Erythroblast (primary cell): Measurements from ENCODE around the gene B3GALT4.

Experiments
- DNase-seq, 2 experiments: peaks; one replicate each; lab custom pipeline; 2025; lab: John Stamatoyannopoulos, UW
- GATA1 ChIP-seq: IDR thresholded peaks from 2 replicates; pipeline ENCODE4 v1.6.1; 2011; ENCODE audit warnings: low read depth, mild to moderate bottlenecking, control low read depth, low read length, moderate library complexity
- POLR2A ChIP-seq: IDR thresholded peaks from 2 replicates; pipeline ENCODE4 v1.6.1; 2011; ENCODE audit warnings: mild to moderate bottlenecking, low read length

Gene B3GALT4

GRCh38 chr6:33319939-33320314, 43.0 kb downstream of the B3GALT4 start:
- DNase-seq = no peak
- TF ChIP-seq POLR2A (no peak), GATA1 (no peak)

DNA sequence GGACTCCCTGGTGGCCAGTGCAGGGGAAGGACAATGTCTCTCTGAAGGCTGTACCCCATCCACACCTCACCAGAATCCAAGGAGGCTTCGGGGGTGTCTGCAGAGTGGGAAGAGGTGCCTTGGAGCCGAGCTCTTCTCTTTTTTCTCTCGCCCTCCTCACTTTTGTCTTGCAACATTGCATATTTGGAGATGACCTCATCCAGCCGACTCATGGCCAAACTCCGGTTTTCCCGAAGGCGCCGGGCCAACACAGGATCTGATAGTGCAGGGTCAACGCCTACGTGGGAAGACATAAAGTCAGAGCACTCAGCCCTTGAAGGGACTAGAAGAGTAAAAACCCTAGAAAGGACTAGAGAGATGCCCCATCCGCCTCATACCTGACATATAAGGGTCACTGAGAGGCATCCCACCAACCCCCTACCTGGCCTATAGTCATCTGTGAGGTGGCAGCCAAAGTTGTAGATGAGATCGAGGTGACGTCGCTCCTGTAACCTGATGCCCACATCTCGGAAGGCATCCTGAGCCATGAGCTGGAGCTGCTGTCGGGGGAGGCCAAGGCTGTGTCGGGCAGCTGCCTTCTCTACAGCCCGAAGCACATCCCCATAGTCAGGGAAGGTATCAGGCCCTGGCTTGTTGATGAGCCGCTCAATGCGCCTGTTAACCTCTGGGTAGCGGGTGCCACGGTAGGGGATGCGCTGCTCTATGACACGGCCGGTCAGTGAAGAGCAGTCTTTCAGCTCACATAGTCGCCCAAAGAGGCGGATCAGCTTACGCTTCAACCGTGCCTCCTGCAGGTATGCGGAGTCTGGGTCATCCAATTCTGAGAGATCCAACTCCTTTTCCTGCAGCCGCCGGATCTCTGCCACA, 43.6 kb downstream of the B3GALT4 start:
- peak; percentile 37 to 78 for DNase-seq

GRCh38 chr6:33321227-33321626, 44.3 kb downstream of the B3GALT4 start:
- DNase-seq = no peak
- no peak for TF ChIP-seq POLR2A
- no peak for TF ChIP-seq GATA1

More for the DNA sequence above, 43.6 kb downstream of the B3GALT4 start:
- TF ChIP-seq GATA1 (no peak), POLR2A (no peak)

- TF ChIP-seq POLR2A = no peak
- no peak for TF ChIP-seq GATA1
- no peak for DNase-seq
Observed at GRCh38 chr6:33323623-33323948, 46.7 kb downstream of the B3GALT4 start.

DNA sequence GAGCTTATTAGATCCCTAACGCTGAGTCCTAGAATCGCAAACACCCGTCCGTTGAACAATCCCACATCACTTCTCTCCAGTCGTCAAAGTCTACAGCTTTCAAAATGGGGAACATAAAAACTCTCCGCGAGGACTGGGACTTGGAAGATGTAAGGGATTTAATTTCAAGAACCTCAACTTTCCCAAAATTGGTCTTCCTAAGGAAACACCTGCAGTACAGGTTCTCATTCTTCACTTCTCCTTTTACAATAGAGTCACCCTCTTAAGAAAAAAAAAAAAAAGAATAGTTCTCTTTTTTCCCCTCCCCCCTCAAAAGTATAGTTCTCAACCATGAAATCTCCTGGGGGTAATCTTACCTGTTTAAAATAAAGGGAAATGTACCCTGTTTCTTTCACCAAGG, 47.2 kb downstream of the B3GALT4 start:
- peak in 1 of 2 experiments; percentile 39 for DNase-seq
- no peak for TF ChIP-seq GATA1
- no peak for TF ChIP-seq POLR2A
